Nucleus accumbens (tissue), 56 donors: ENCODE data around the gene TMEM272.

Experiments used
- DNase-seq, 56 donors: peaks; one replicate each; lab custom pipeline; 2025; lab: John Stamatoyannopoulos, UW

TMEM272 gene

DNA sequence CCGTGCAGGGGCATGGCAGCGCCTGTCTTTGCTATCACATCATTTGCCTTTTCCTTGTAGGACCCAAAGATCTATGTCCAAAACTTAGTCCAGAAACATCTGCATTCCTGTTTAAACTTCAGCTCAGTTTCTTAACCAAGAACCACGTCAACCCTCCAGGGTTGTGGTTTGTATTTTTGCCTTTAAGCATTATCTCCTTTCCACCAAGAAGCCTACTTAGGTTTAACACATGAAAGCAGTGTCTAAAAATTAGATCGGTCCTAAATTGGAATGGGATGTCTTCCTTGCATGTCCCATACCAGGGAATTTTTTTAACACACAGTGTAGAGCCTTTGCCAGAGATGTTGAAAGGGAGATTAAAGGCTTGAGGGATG lies 79.8 kb downstream of the TMEM272 start:
- DNase-seq, result no peak

GRCh38 chr13:51764184-51765141 lies 80.5 kb downstream of the TMEM272 start:
- peak in 45 of 56 donors; percentile 13 to 84 (median 50) for DNase-seq

DNA sequence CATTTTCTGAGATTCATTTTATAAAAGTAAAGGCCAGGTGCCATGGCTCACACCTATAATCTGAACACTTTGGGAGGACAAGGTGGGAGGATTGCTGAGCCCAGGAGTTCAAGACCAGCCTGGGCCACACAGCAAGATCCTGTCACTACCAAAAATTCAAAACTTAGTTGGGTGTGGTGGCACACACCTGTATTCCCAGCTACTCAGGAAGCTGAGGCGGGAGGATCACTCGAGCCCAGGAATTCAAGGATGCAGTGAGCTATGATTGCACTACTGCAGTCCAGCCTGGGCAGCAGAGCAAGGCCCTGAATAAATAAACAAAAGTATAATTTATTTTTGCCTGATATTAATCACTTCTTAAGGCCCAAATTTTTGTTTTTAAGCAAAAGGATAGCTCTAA lies 81.5 kb downstream of the TMEM272 start:
- DNase-seq, result no peak
